Choroid plexus epithelial cell (primary cell): ENCODE measurements around the gene RIMS3.
"Not testable (repeated sequence)": the region's sequence is repeated elsewhere in the genome, so short reads cannot be mapped to it uniquely, and the experiment has no call there.

Experiments
- DNase-seq: peaks from one replicate; pipeline ENCODE4 v3.0.0-alpha.2; 2010; ENCODE audit warnings: low read depth
- H3K4me3 ChIP-seq: 2 replicates; pipeline ENCODE4 v1.5.1; 2011; ENCODE audit warnings: low read depth, mild to moderate bottlenecking, control low read depth, low read length, moderate library complexity
- CTCF ChIP-seq: conservative IDR thresholded peaks from 2 replicates; pipeline ENCODE4 v1.5.1; 2011; ENCODE audit warnings: low read depth, mild to moderate bottlenecking, control low read depth, inconsistent platforms, low read length, moderate library complexity

RIMS3 gene

GRCh38 chr1:40633523-40633922 is 32.0 kb downstream of the RIMS3 start:
- TF ChIP-seq CTCF: no peak
- DNase-seq: no peak
- no peak overlapping the region for H3K4me3 ChIP-seq

DNA sequence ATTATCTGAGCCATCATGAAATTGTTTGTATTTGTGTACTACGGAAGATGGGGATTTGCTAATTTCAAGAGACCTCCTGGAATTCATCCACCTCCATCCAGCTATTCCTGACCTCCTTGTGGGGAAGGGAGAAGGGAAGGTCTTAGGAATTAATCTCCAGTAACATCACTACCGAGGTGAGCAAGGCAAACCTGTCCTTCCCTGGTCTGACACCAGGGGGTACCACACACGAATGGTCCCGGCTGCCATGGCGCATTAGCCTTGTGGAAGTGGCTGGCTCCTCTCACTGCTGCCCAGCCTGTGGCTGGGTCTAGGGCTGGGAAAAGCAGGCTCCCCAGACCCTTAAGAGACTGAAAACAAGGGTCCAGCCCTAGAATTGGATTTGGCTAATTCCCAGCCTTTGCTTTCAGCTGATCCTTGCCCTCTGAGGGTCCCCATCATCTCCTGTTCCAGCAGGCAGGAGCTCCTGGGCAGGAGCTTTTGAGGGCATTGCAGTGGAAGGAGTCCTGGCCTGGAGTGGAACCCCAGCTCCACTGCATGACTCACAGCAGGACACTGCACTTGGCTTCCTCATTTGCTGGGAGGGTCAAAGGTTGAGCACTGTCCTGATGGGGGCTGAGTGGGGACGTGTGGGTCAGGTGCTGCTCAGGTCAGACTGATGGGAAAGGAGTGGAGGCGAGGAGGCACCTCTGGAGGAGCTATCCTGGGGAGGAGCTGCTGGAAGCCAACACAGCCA is 34.8 kb downstream of the RIMS3 start:
- TF ChIP-seq CTCF: peak; percentile 81
- peak; percentile 67 for DNase-seq
- no peak overlapping the region for H3K4me3 ChIP-seq

DNA sequence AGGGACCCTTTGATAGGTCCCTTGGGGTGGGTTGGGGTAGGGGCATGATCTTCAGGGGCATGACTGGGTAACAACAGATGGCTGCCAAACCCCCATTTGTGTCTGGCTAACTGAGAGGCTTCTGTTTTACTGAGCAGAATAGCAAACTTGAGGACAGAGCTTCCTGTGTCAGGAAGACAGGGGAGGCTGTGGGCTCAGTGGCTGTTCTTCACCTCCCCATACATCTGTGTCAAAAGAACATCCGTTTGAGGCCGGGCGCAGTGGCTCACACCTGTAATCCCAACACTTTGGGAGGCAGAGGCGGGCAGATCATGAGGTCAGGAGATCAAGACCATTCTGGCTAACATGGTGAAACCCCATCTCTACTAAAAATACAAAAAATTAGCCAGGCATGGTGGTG is 35.9 kb downstream of the RIMS3 start:
- not testable (repeated sequence) for H3K4me3 ChIP-seq, DNase-seq

DNA sequence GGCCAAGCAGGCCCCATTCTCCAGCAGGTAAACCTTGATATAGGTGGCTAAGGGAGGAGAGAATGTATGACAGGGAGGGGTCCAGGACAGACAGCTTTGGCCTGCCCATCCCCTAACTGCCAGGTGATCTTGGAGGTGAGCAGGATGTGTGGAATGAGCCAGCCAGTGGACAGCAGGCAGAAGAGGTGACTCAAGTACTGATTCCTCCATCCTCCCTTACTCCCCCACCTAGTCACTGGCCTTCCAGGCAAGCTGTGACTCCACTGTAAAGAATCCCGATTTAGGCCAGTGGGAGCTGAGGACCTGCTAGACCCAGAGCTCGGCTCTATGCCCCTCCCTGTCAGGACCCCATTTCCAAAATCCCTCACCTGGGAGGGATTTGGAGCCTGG is 36.6 kb downstream of the RIMS3 start:
- no peak overlapping the region for H3K4me3 ChIP-seq
- no peak for DNase-seq
- TF ChIP-seq CTCF: no peak

GRCh38 chr1:40627987-40628902 is 37.2 kb downstream of the RIMS3 start:
- TF ChIP-seq CTCF: no peak
- DNase-seq: no peak
- H3K4me3 ChIP-seq: no peak overlapping the region

GRCh38 chr1:40626383-40626770 is 39.1 kb downstream of the RIMS3 start:
- no peak for TF ChIP-seq CTCF
- no peak for DNase-seq

GRCh38 chr1:40625476-40626382 is 39.8 kb downstream of the RIMS3 start:
- TF ChIP-seq CTCF: no peak
- DNase-seq: peak; percentile 40
- H3K4me3 ChIP-seq: no peak overlapping the region

More at GRCh38 chr1:40626383-40626770, 39.1 kb downstream of the RIMS3 start:
- no peak overlapping the region for H3K4me3 ChIP-seq
